Large intestine (tissue), 3 donors: Measurements from ENCODE around the gene TDRD9. TPM values are rescaled to one million over a fixed set of nuclear protein-coding genes. Genes with fewer than 3 reads are reported as not detected.

Experiments
- DNase-seq, 2 donors: peaks; one replicate each; pipeline versions ENCODE4 v3.0.0 to v3.0.0-alpha.2; 2013
- H3K27ac ChIP-seq: one replicate; pipeline ENCODE4 v1.5.1; 2013; ENCODE audit warnings: low read length
- H3K27me3 ChIP-seq: 2 replicates; pipeline ENCODE4 v1.6.1; 2013; ENCODE audit warnings: low read length; ENCODE audit not compliant: control insufficient read depth, insufficient read depth
- H3K36me3 ChIP-seq: 2 replicates; pipeline ENCODE4 v1.6.1; 2013; ENCODE audit warnings: low read length; ENCODE audit not compliant: control insufficient read depth, insufficient read depth
- H3K4me1 ChIP-seq: one replicate; pipeline ENCODE4 v1.6.1; 2013; ENCODE audit warnings: low read length; ENCODE audit not compliant: control insufficient read depth, insufficient read depth
- H3K4me3 ChIP-seq: one replicate; pipeline ENCODE4 v1.5.1; 2013; ENCODE audit warnings: low read length
- H3K9me3 ChIP-seq: one replicate; pipeline ENCODE4 v1.6.1; 2013; ENCODE audit warnings: mild to moderate bottlenecking, low read depth, low read length, moderate library complexity; ENCODE audit not compliant: control insufficient read depth
- WGBS: methylation state at CpG from one replicate; pipeline ENCODE4 v1.1.5; 2013; ENCODE audit warnings: low lambda C conversion rate; ENCODE audit not compliant: insufficient coverage; 5-methylcytosine and 5-hydroxymethylcytosine counted together
- polyA plus RNA-seq: library from polyadenylated mRNA; unstranded; fragments of 120-200 nt; gene quantifications from one replicate; pipeline ENCODE4 v1.2.1, GENCODE V29; 2013

The TDRD9 gene
- polyA plus RNA-seq, 1 donor, result 0.46 TPM

- H3K27ac ChIP-seq, result no peak overlapping the region
- no CpG with 5 or more reads among the region's 3 CpGs for WGBS
- DNase-seq, result no peak
- no peaks in the 10 kb centered on the region for H3K9me3 ChIP-seq
- H3K27me3 ChIP-seq, result no peaks in the 10 kb centered on the region
- no peak overlapping the region for H3K4me3 ChIP-seq
- no peaks in the 10 kb centered on the region for H3K36me3 ChIP-seq
- H3K4me1 ChIP-seq, result no peaks in the 10 kb centered on the region
These were observed 119.5 kb downstream of the TDRD9 start for GRCh38 chr14:104047761-104048160.

- no CpG with 5 or more reads among the region's 2 CpGs for WGBS
- no peaks in the 10 kb centered on the region for H3K9me3 ChIP-seq
- no peaks in the 10 kb centered on the region for H3K27me3 ChIP-seq
- DNase-seq, result no peak
- no peak overlapping the region for H3K4me3 ChIP-seq
- no peaks in the 10 kb centered on the region for H3K36me3 ChIP-seq
- H3K4me1 ChIP-seq, result no peaks in the 10 kb centered on the region
- H3K27ac ChIP-seq, result no peak overlapping the region
These were observed 120.7 kb downstream of the TDRD9 start for GRCh38 chr14:104048758-104049507.

- H3K27ac ChIP-seq, result no peak overlapping the region
- DNase-seq, result no peak
These were observed 121.5 kb downstream of the TDRD9 start for GRCh38 chr14:104049576-104050240.

GRCh38 chr14:104051092-104051813 is 123.0 kb downstream of the TDRD9 start:
- Histone ChIP-seq H3K4me1 (no peaks in the 10 kb centered on the region), H3K9me3 (no peaks in the 10 kb centered on the region), H3K27me3 (no peaks in the 10 kb centered on the region), H3K36me3 (no peaks in the 10 kb centered on the region), H3K4me3 (no peak overlapping the region), H3K27ac (no peak overlapping the region)
- 94% methylated on average over 2 of the region's 5 CpGs for WGBS
- no peak for DNase-seq

More at GRCh38 chr14:104049576-104050240, 121.5 kb downstream of the TDRD9 start:
- H3K36me3 ChIP-seq, result no peaks in the 10 kb centered on the region
- H3K27me3 ChIP-seq, result no peaks in the 10 kb centered on the region
- WGBS, result no CpG with 5 or more reads among the region's 9 CpGs
- no peaks in the 10 kb centered on the region for H3K9me3 ChIP-seq
- H3K4me3 ChIP-seq, result no peak overlapping the region
- H3K4me1 ChIP-seq, result no peaks in the 10 kb centered on the region

- WGBS, result 60% methylated on average over 1 of the region's 16 CpGs
- Histone ChIP-seq H3K4me1 (no peaks in the 10 kb centered on the region), H3K4me3 (no peak overlapping the region), H3K27me3 (peaks cover 3% of the 10 kb centered on the region), H3K36me3 (no peaks in the 10 kb centered on the region), H3K9me3 (no peaks in the 10 kb centered on the region), H3K27ac (no peak overlapping the region)
- no peak for DNase-seq
These were observed 126.1 kb downstream of the TDRD9 start for GRCh38 chr14:104054222-104054905.

- WGBS, result no CpG with 5 or more reads among the region's 1 CpG
- no peak for DNase-seq
- Histone ChIP-seq H3K4me1 (no peaks in the 10 kb centered on the region), H3K27me3 (peaks cover 3% of the 10 kb centered on the region), H3K4me3 (no peak overlapping the region), H3K36me3 (no peaks in the 10 kb centered on the region), H3K27ac (no peak overlapping the region), H3K9me3 (no peaks in the 10 kb centered on the region)
These were observed 134.0 kb downstream of the TDRD9 start for GRCh38 chr14:104062281-104062680.

GRCh38 chr14:104064003-104064402 is 135.7 kb downstream of the TDRD9 start:
- DNase-seq, result no peak
- WGBS, result 90% methylated on average over 2 of the region's 10 CpGs
- Histone ChIP-seq H3K36me3 (no peaks in the 10 kb centered on the region), H3K4me3 (no peak overlapping the region), H3K9me3 (no peaks in the 10 kb centered on the region), H3K27me3 (peaks cover 2% of the 10 kb centered on the region), H3K27ac (no peak overlapping the region), H3K4me1 (no peaks in the 10 kb centered on the region)

GRCh38 chr14:104066279-104066678 is 138.0 kb downstream of the TDRD9 start:
- Histone ChIP-seq H3K36me3 (no peaks in the 10 kb centered on the region), H3K9me3 (no peaks in the 10 kb centered on the region), H3K27ac (no peak overlapping the region), H3K4me3 (no peak overlapping the region), H3K27me3 (peaks cover 2% of the 10 kb centered on the region), H3K4me1 (no peaks in the 10 kb centered on the region)
- WGBS, result no CpG with 5 or more reads among the region's 5 CpGs
- DNase-seq, result no peak

- no peak overlapping the region for H3K4me3 ChIP-seq
- no CpG with 5 or more reads among the region's 4 CpGs for WGBS
- H3K27ac ChIP-seq, result no peak overlapping the region
- no peaks in the 10 kb centered on the region for H3K36me3 ChIP-seq
- no peaks in the 10 kb centered on the region for H3K9me3 ChIP-seq
- no peak for DNase-seq
- H3K27me3 ChIP-seq, result peaks cover 1% of the 10 kb centered on the region
- no peaks in the 10 kb centered on the region for H3K4me1 ChIP-seq
These were observed 138.6 kb downstream of the TDRD9 start for GRCh38 chr14:104066719-104067295.

- no peak overlapping the region for H3K4me3 ChIP-seq
- H3K27ac ChIP-seq, result no peak overlapping the region
- WGBS, result 70% methylated on average over 2 of the region's 7 CpGs
- H3K36me3 ChIP-seq, result no peaks in the 10 kb centered on the region
- no peaks in the 10 kb centered on the region for H3K9me3 ChIP-seq
- H3K4me1 ChIP-seq, result no peaks in the 10 kb centered on the region
- no peak for DNase-seq
- no peaks in the 10 kb centered on the region for H3K27me3 ChIP-seq
These were observed 141.3 kb downstream of the TDRD9 start for GRCh38 chr14:104069541-104069940.
